H9 (cell line): Measurements from ENCODE around the gene CENPO. TPM values are rescaled to one million over a fixed set of nuclear protein-coding genes. Genes with fewer than 3 reads are reported as not detected.

Experiments used
- DNase-seq: peaks from one replicate; pipeline ENCODE4 v3.0.0-alpha.2; 2017
- H2AFZ ChIP-seq: one replicate; pipeline ENCODE4 v1.6.1; 2013; ENCODE audit warnings: mild to moderate bottlenecking, low read length, control low read depth, moderate library complexity
- H2AK5ac ChIP-seq: 2 replicates; pipeline ENCODE4 v1.6.1; 2013; ENCODE audit warnings: low read length, control low read depth, mixed read lengths; ENCODE audit not compliant: insufficient read length
- H2BK120ac ChIP-seq: one replicate; pipeline ENCODE4 v1.6.1; 2013; ENCODE audit warnings: low read depth, mild to moderate bottlenecking, low read length, control low read depth, inconsistent platforms; ENCODE audit not compliant: poor library complexity, severe bottlenecking
- H2BK12ac ChIP-seq: 2 replicates; pipeline ENCODE4 v1.6.1; 2013; ENCODE audit warnings: low read length, control low read depth, mixed read lengths, low read depth; ENCODE audit not compliant: insufficient read length
- H2BK15ac ChIP-seq: 2 replicates; pipeline ENCODE4 v1.6.1; 2013; ENCODE audit warnings: low read depth, low read length, control low read depth
- H2BK20ac ChIP-seq: one replicate; pipeline ENCODE4 v1.6.1; 2013; ENCODE audit warnings: low read depth, mild to moderate bottlenecking, low read length, control low read depth, inconsistent platforms; ENCODE audit not compliant: poor library complexity, severe bottlenecking
- H2BK5ac ChIP-seq: 2 replicates; pipeline ENCODE4 v1.6.1; 2013; ENCODE audit warnings: low read length, control low read depth, mixed read lengths; ENCODE audit not compliant: insufficient read length
- H3K14ac ChIP-seq: 2 replicates; pipeline ENCODE4 v1.6.1; 2013; ENCODE audit warnings: low read length, control low read depth; ENCODE audit not compliant: insufficient read depth
- H3K18ac ChIP-seq: 2 replicates; pipeline ENCODE4 v1.6.1; 2013; ENCODE audit warnings: low read depth, mild to moderate bottlenecking, mixed read lengths, low read length, control low read depth; ENCODE audit not compliant: insufficient read length
- H3K23ac ChIP-seq: 2 replicates; pipeline ENCODE4 v1.6.1; 2013; ENCODE audit warnings: low read length, control low read depth, mixed read lengths, low read depth; ENCODE audit not compliant: insufficient read length
- H3K23me2 ChIP-seq: 2 replicates; pipeline ENCODE4 v1.6.1; 2013; ENCODE audit warnings: low read depth, mild to moderate bottlenecking, mixed read lengths, low read length, control low read depth; ENCODE audit not compliant: insufficient read length, poor library complexity, severe bottlenecking
- H3K27ac ChIP-seq: 2 replicates; pipeline ENCODE4 v1.5.1; 2013; ENCODE audit warnings: low read length, control low read depth, mixed read lengths, low read depth; ENCODE audit not compliant: insufficient read length
- H3K27me3 ChIP-seq: 2 replicates; pipeline ENCODE4 v1.6.1; 2013; ENCODE audit warnings: low read length, control low read depth, inconsistent platforms; ENCODE audit not compliant: insufficient read depth
- H3K4ac ChIP-seq: 2 replicates; pipeline ENCODE4 v1.6.1; 2013; ENCODE audit warnings: low read depth, mild to moderate bottlenecking, control low read depth, inconsistent platforms, low read length, moderate library complexity
- H3K4me1 ChIP-seq: 2 replicates; pipeline ENCODE4 v1.6.1; 2013; ENCODE audit warnings: low read length, control low read depth, inconsistent platforms; ENCODE audit not compliant: insufficient read depth
- H3K4me2 ChIP-seq: 2 replicates; pipeline ENCODE4 v1.6.1; 2013; ENCODE audit warnings: low read length, control low read depth, mixed read lengths; ENCODE audit not compliant: insufficient read length, insufficient read depth
- H3K56ac ChIP-seq: 2 replicates; pipeline ENCODE4 v1.6.1; 2013; ENCODE audit warnings: low read depth, mild to moderate bottlenecking, mixed read lengths, low read length, control low read depth; ENCODE audit not compliant: insufficient read length
- H3K79me1 ChIP-seq: 2 replicates; pipeline ENCODE4 v1.6.1; 2013; ENCODE audit warnings: low read depth, mild to moderate bottlenecking, moderate library complexity, low read length, control low read depth, inconsistent platforms; ENCODE audit not compliant: insufficient read depth, poor library complexity, severe bottlenecking
- H3K79me2 ChIP-seq: 2 replicates; pipeline ENCODE4 v1.6.1; 2013; ENCODE audit warnings: low read length, control low read depth, inconsistent platforms; ENCODE audit not compliant: insufficient read depth
- H3K9ac ChIP-seq: 2 replicates; pipeline ENCODE4 v1.6.1; 2013; ENCODE audit warnings: low read length, control low read depth, mixed read lengths; ENCODE audit not compliant: insufficient read length; ENCODE audit errors: extremely low read depth
- H3K9me3 ChIP-seq: one replicate; pipeline ENCODE4 v1.6.1; 2013; ENCODE audit warnings: low read depth, low read length, inconsistent platforms; ENCODE audit not compliant: control insufficient read depth
- H3T11ph ChIP-seq: one replicate; pipeline ENCODE4 v1.6.1; 2013; ENCODE audit warnings: mild to moderate bottlenecking, low read length, control low read depth, inconsistent platforms
- H4K20me1 ChIP-seq: one replicate; pipeline ENCODE4 v1.6.1; 2013; ENCODE audit not compliant: control insufficient read depth, insufficient read length, insufficient read depth
- H4K5ac ChIP-seq: 2 replicates; pipeline ENCODE4 v1.6.1; 2013; ENCODE audit warnings: low read depth, mild to moderate bottlenecking, mixed read lengths, low read length, control low read depth; ENCODE audit not compliant: insufficient read length
- H4K8ac ChIP-seq: replicated peaks from 2 replicates; pipeline ENCODE4 v1.6.1; 2013; ENCODE audit warnings: low read length, control low read depth, mixed read lengths, low read depth; ENCODE audit not compliant: insufficient read length
- H4K91ac ChIP-seq: 2 replicates; pipeline ENCODE4 v1.6.1; 2013; ENCODE audit warnings: low read depth, mild to moderate bottlenecking, moderate library complexity, mixed read lengths, low read length, control low read depth; ENCODE audit not compliant: insufficient read length
- H3K27ac Mint-ChIP-seq, 3 experiments: 2 replicates in 2 of 3; 3 replicates in 1 of 3; pipeline ENCODE4 v1.8.0; 2020 to 2021; ENCODE audit warnings: mixed read lengths in 3 of 3, mild to moderate bottlenecking in 1 of 3, moderate library complexity in 1 of 3
- H3K27me3 Mint-ChIP-seq: 2 replicates; pipeline ENCODE4 v1.8.0; 2021; ENCODE audit warnings: low read depth, mild to moderate bottlenecking, moderate library complexity, mixed read lengths
- H3K36me3 Mint-ChIP-seq, 3 experiments: 2 replicates in 2 of 3; 3 replicates in 1 of 3; pipeline ENCODE4 v1.8.0; 2020 to 2021; ENCODE audit warnings: low read depth in 3 of 3, mixed read lengths in 3 of 3; ENCODE audit not compliant: insufficient read depth in 1 of 3
- H3K4me1 Mint-ChIP-seq, 2 experiments: 2 replicates each; pipeline ENCODE4 v1.8.0; 2020; ENCODE audit warnings: mixed read lengths in 2 of 2
- H3K4me3 Mint-ChIP-seq, 2 experiments: 2 replicates in 1 of 2; 3 replicates in 1 of 2; pipeline ENCODE4 v1.8.0; 2020 to 2021; ENCODE audit warnings: mild to moderate bottlenecking in 2 of 2, mixed read lengths in 2 of 2, moderate library complexity in 1 of 2
- H3K9me3 Mint-ChIP-seq, 2 experiments: 2 replicates in 1 of 2; 3 replicates in 1 of 2; pipeline ENCODE4 v1.8.0; 2020; ENCODE audit warnings: mild to moderate bottlenecking in 2 of 2, mixed read lengths in 2 of 2, moderate library complexity in 1 of 2
- CTCF ChIP-seq: fragments of 200-600 bp; sonication (generic); conservative IDR thresholded peaks from 3 replicates; pipeline ENCODE4 v1.8.0; 2021; ENCODE audit warnings: antibody characterized with exemption, mild to moderate bottlenecking
- WGBS: extraction: QIAGEN DNeasy Blood & Tissue Kit; methylation state at CpG from one replicate; pipeline ENCODE4 v1.1.7; 2013; ENCODE audit warnings: missing lambda C conversion rate, low lambda C conversion rate, mixed read lengths; ENCODE audit not compliant: insufficient read length; ENCODE audit errors: extremely low coverage; 5-methylcytosine and 5-hydroxymethylcytosine counted together
- total RNA-seq: library from RNA; stranded (reverse); gene quantifications from 2 replicates; pipeline ENCODE4 v1.2.1, GENCODE V29; 2021

CENPO gene
- total RNA-seq, 1 experiment from 2014 or later = 49.5 TPM

GRCh38 chr2:24853996-24854395 lies 60.8 kb downstream of the CENPO start:
- H2BK120ac ChIP-seq = no peak overlapping the region
- peaks cover 3 to 4% of the 10 kb centered on the region in 2 experiments; a peak in 3 of 5 replicates for H3K9me3 Mint-ChIP-seq
- H3T11ph ChIP-seq = no peak overlapping the region
- no peak for TF ChIP-seq CTCF
- H4K91ac ChIP-seq = no peak overlapping the region
- no peak overlapping the region for H3K4ac ChIP-seq
- H2AFZ ChIP-seq = no peak overlapping the region
- H2BK15ac ChIP-seq = no peak overlapping the region
- no peak overlapping the region for H3K14ac ChIP-seq
- no peak overlapping the region for H3K27ac ChIP-seq
- H2BK5ac ChIP-seq = no peak overlapping the region
- H2BK20ac ChIP-seq = no peak overlapping the region
- no CpG with 5 or more reads among the region's 3 CpGs for WGBS
- H4K5ac ChIP-seq = no peak overlapping the region
- no peaks in the 10 kb centered on the region for H3K23me2 ChIP-seq
- H3K23ac ChIP-seq = no peak overlapping the region
- no peaks in the 10 kb centered on the region for H3K27me3 ChIP-seq
- no peaks in the 10 kb centered on the region for H3K9me3 ChIP-seq
- DNase-seq = no peak
- H2BK12ac ChIP-seq = no peak overlapping the region
- no peak overlapping the region for H3K4me2 ChIP-seq
- H4K8ac ChIP-seq = no peak overlapping the region
- peaks cover 3 to 13% (median 12%) of the 10 kb centered on the region in 3 experiments; a peak in 6 of 7 replicates for H3K36me3 Mint-ChIP-seq
- H2AK5ac ChIP-seq = no peak overlapping the region
- H3K9ac ChIP-seq = no peak overlapping the region
- H3K18ac ChIP-seq = no peak overlapping the region
- no peaks in the 10 kb centered on the region for H3K27me3 Mint-ChIP-seq
- H4K20me1 ChIP-seq = no peaks in the 10 kb centered on the region
- no peaks in the 10 kb centered on the region for H3K4me1 ChIP-seq
- no peak overlapping the region for H3K4me3 Mint-ChIP-seq
- no peak overlapping the region for H3K27ac Mint-ChIP-seq
- H3K79me1 ChIP-seq = no peaks in the 10 kb centered on the region
- no peaks in the 10 kb centered on the region for H3K4me1 Mint-ChIP-seq
- H3K79me2 ChIP-seq = no peaks in the 10 kb centered on the region
- no peak overlapping the region for H3K56ac ChIP-seq
